GM19238 (cell line): ENCODE data around the gene FGF8.

ENCODE experiments used
- DNase-seq: peaks from one replicate; pipeline ENCODE4 v3.0.0; 2011; ENCODE audit warnings: low spot score; ENCODE audit not compliant: insufficient read length

FGF8 gene

GRCh38 chr10:101732096-101732495 lies 43.8 kb downstream of the FGF8 start:
- no peak for DNase-seq

GRCh38 chr10:101726115-101726387 lies 49.9 kb downstream of the FGF8 start:
- DNase-seq = no peak

- DNase-seq = peak; percentile 30
Measured at GRCh38 chr10:101725296-101726114, 50.4 kb downstream of the FGF8 start.

- no peak for DNase-seq
Measured at GRCh38 chr10:101724446-101724845, 51.5 kb downstream of the FGF8 start.

GRCh38 chr10:101723176-101723575 lies 52.7 kb downstream of the FGF8 start:
- no peak for DNase-seq

- no peak for DNase-seq
Measured at GRCh38 chr10:101721806-101722205, 54.1 kb downstream of the FGF8 start.

GRCh38 chr10:101720606-101721230 lies 55.2 kb downstream of the FGF8 start:
- DNase-seq = no peak
